Fibroblast of lung (primary cell): ENCODE data around the gene LSR.

Experiments used
- EZH2 ChIP-seq: IDR thresholded peaks from 2 replicates; pipeline ENCODE4 v1.5.1; 2012; ENCODE audit warnings: low read length, control low read depth, mild to moderate bottlenecking; ENCODE audit errors: missing control alignments
- TF ChIP-seq, protein P1 (sequence below), 2 donors: IDR thresholded peaks in 1 of 2; conservative IDR thresholded peaks in 1 of 2; 1 replicate in 1 of 2; 2 replicates in 1 of 2; pipeline ENCODE4 v1.5.1; 2011 to 2012; ENCODE audit warnings: low read length in 2 of 2, control low read depth in 1 of 2, inconsistent platforms in 1 of 2, low read depth in 1 of 2, mild to moderate bottlenecking in 1 of 2

DNA sequence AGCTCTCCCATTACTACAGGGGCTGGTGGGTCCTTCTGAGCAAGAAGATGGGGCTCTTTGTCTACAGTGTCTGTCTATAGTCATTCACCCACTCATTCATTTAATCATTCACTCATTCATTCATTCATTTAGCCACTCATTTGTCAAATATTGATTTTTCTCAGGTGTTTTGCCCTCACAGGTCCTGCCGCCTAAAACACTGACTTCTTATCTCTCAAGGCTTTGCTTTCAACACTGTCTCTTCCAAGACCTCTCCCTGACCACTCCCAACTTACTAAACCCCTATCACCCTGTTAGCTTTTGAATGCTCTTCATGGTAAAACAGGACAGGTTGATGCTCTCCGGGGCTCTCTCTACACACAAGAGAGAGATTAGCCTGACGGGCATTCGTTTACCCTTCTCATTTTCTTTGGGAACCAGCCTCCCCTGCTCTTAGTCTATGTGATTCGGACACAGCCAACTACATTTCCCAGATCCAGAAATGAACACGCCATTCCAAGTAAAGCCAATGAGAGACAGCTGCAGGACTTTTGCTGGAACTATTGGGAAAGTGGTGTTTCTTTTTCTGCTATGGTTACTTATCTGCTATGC is 43.0 kb upstream of the LSR start:
- no peak for TF ChIP-seq EZH2
- TF ChIP-seq, protein P1, sequence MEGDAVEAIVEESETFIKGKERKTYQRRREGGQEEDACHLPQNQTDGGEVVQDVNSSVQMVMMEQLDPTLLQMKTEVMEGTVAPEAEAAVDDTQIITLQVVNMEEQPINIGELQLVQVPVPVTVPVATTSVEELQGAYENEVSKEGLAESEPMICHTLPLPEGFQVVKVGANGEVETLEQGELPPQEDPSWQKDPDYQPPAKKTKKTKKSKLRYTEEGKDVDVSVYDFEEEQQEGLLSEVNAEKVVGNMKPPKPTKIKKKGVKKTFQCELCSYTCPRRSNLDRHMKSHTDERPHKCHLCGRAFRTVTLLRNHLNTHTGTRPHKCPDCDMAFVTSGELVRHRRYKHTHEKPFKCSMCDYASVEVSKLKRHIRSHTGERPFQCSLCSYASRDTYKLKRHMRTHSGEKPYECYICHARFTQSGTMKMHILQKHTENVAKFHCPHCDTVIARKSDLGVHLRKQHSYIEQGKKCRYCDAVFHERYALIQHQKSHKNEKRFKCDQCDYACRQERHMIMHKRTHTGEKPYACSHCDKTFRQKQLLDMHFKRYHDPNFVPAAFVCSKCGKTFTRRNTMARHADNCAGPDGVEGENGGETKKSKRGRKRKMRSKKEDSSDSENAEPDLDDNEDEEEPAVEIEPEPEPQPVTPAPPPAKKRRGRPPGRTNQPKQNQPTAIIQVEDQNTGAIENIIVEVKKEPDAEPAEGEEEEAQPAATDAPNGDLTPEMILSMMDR (conservative IDR thresholded peaks at IDR 0.05 in 1 of 2, IDR thresholded peaks at IDR 0.05 in 1 of 2; ENCODE audit: low read depth in 1 of 2, low read length in 2 of 2), result no peak
